HG03280 (cell line): ENCODE measurements around the gene SEC22C.
"Not testable (repeated sequence)": the region's sequence is repeated elsewhere in the genome, so short reads cannot be mapped to it uniquely, and the experiment has no call there.

Experiments
- ATAC-seq: cut with Tn5 transposase; IDR thresholded peaks from one replicate; pipeline ENCODE4 v1.9.1; 2021; ENCODE audit warnings: mild to moderate bottlenecking, moderate library complexity; ENCODE audit not compliant: unreplicated experiment

The SEC22C gene

DNA sequence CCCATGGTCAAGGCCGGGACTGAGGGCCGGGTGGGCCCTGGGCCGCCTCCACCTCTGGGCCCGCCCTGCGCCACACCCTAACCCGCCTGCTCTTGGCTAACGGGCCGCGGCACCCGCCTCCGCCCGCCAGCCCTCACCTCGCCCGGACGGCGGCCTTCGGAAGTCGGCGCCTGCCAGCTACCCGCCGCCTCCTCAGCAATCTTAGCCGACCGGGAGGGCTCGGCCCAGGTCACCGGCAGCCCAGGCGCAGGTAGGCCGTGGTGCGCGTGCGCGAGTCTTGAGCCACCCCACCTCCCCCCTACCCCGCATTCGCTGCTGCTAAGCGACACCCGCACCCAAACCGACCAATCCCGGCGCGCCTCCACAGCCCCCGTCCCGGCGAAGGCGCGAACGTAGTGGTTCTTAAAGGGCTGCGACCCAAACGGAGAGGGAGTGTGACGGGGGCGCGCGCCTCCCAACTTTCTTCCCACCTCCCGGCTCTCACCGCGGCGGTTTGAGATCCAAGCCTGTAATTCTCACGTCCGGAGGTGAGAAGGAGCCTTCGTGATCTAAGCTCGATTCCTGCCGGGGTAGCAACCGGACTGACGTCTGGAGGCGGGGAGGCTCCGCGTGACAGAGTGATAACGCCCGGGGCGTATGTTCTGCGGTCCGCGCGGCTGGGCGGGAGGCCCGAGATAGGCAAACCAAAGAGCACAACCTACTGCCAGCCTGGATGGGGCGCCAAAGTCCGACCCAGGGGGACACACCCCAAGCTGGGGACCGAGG is at the start of gene SEC22C:
Gene SEC22C, minus strand, starts transcription at position 259 of the 765 bp plus-strand sequence. CDS start 12,921 bp downstream, outside the sequence.
- ATAC-seq, result peak; percentile 91

DNA sequence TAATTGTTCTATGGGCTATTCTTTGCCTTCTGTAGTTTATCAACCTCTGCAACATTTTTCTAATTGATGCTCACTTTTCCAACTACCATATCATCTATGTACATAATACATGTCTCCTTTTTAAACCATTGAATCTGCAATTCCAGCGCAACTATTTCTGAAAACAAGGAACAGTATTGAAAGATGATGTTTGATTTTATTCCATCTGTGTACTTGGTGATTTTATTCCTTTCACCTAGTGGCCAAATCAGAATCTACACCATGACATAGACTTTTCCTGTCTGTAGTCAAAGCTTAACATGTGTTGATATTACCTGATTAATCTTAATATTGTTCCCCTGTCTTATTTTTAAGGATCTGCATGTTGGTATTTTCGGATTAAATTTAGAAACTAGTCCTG is 31.7 kb upstream of the SEC22C start:
- ATAC-seq, result no peak

GRCh38 chr3:42612928-42613327 is 31.2 kb upstream of the SEC22C start:
- no peak for ATAC-seq

DNA sequence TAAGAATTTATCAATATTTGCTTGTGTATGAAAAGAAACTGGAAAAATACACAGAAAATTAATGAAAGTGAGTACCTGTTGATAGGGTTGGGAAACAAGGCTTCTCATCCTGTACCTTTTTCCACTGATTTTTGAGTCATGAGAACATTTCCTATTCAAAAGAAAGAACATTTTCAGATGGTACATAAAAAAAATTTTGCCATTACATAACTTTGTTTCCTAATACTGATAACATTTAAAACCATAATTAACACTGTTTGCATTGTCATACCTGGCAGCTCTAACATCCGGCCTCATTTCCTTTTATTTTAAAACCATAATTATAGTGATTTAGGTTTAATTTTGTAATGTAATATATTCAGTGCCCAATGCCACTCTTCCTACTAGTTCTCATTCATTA is 30.4 kb upstream of the SEC22C start:
- ATAC-seq, result no peak

- ATAC-seq, result no peak
These were observed 29.2 kb upstream of the SEC22C start for GRCh38 chr3:42610976-42611375.

DNA sequence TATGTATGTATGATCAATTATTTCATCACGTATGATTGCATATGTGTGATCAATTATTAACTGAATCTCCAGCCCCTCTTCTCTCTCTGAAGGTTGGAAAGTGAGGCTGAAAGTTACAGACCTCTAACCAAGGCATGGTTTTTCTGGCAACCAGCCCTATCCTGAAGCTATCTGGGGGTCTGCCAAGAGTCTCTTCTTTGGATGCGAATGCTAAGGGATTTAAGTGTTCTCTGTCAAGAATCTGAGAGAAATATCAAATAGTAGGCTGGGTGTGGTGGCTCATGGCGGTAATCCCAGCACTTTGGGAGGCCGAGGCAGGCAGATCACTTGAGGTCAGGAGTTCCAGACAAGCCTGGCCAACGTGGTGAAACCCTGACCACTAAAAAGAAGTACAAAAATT is 26.8 kb upstream of the SEC22C start:
- ATAC-seq, result no peak

DNA sequence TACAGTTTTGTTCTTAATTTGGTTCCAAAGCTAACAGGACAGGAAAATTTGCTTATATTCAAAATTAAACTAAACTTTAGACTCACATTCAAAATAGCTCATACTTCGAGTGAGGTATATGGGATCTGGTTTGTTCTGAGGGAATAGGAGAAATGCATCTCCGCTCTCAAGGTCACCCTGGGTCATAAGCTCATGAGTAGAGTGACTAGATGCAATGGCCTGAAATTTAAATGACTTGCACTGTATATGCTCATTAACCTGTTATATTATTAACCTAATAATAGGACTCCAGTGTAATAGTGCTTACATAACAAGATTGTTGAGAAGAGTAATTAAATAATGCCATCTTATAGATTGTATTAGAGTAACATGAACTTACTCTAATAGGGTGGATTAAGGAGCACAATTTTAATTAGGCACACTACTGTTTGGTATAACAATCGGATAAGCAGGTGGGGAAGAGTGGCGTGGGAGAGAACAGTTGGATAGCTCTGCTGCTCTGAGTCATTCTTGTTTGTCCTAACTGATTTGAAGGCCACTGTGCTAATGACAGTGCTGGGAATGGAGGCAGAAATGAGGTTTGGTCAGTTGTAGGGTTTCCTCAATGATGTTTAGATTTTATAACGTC is 23.9 kb upstream of the SEC22C start:
- ATAC-seq, result no peak

DNA sequence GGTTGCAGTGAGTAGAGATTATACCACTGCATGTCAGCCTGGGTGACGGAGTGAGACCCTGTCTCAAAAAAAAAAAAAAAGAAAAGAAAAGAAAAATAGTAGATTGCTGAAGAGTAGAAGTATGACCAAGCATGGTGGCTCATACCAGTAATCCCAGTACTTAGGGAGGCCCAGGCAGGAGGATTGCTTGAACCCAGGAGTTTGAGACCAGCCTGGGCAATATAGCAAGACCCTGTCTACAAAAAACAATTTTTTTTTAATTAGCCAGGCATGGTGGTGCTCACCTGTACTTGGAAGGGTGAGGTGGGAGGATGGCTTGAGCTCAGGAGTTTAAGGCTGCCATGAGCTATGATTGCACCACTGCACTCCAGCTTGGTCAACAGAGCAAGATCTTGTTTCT is 21.2 kb upstream of the SEC22C start:
- ATAC-seq, result no peak

DNA sequence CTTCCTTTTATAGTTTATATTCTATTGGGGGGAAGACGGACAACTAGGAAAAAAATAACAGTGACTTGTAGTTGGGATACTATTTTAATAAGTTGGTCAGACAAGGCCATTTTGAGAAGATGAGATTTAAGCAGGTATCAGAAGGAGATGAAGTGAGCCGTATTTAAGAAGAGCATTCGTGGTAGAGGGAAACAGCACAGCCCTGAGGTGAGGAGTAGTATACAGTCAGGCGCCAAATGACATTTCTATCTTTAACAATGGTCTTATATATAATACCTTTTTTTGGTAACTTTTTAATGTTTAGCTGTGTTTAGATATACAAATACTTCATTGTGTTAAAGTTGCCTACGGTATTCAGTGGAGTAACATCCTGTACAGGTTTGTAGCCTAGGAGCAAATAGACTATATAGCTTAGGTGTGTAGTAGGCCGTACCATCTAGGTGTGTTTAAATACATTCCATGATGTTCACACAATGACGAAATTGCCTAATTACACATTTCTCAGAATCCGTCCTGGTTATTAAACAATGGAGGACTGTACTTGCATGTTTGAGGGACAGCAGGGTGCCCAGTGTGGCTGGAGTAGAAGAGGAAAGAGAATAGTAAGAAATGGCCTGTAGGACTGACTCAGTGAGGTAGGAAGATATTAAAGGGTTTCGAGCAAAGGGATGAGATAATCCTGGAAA is 20.3 kb upstream of the SEC22C start:
- no peak for ATAC-seq

DNA sequence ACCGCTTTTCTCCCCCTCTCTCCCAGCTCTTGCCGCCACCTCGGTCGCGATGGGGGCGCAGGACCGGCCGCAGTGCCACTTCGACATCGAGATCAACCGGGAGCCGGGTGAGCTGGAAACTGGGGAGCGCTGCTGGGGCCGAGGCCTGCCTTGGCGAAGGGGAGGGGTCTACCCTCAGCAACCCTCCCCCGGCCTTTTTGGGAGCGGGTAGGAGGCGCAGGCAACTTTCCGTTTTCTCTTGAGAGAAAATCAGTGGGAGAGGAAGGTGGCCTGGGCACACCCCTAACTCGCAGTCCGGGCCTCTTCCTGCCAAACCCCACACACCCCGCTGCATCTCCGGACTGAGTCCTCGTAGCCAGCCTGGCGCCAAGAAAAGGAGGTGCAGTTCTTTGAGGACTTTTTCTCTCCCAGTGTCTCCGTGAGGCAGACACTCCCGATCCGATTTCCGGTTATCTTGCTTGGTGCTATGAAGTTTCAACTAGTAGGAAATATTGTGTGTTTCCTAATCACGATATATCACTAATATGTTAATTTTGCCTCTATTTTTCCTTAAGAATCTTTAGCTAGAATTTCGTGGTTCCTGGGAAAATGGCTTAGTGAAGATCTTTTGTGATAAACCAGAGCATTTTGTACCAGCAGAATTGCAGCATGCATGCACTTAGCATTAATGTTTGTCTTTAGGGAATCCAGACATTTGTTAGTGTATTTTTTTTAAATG is 19.4 kb upstream of the SEC22C start:
- ATAC-seq, result peak; percentile 11

- ATAC-seq, result peak; percentile 91
These were observed 18.6 kb upstream of the SEC22C start, which contains the start of gene NKTR for GRCh38 chr3:42600111-42600957. NKTR (plus strand) TSS chr3:42600686; CDS start chr3:42601007, 321 bp downstream.

DNA sequence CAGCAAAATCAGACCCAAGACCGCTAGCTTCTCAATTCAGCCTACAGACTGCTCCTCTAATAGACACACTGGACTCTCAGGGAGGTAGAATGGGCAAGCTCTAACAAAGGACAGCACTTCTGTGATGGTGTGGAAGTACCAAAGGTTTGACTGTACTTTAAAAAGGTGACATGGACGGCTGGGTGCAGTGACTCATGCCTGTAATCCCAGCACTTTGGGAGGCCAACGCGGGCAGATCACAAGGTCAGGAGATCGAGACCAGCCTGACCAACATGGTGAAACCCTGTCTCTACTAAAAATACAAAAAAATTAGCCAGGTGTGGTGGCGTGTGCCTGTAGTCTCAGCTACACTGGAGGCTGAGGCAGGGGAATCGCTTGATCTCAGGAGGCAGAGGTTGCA is 15.3 kb upstream of the SEC22C start:
- ATAC-seq, result not testable (repeated sequence)

GRCh38 chr3:42595682-42596081 is 13.9 kb upstream of the SEC22C start:
- ATAC-seq, result no peak

GRCh38 chr3:42593635-42594034 is 11.9 kb upstream of the SEC22C start:
- no peak for ATAC-seq

- no peak for ATAC-seq
These were observed 10.0 kb upstream of the SEC22C start for GRCh38 chr3:42591811-42592210.

DNA sequence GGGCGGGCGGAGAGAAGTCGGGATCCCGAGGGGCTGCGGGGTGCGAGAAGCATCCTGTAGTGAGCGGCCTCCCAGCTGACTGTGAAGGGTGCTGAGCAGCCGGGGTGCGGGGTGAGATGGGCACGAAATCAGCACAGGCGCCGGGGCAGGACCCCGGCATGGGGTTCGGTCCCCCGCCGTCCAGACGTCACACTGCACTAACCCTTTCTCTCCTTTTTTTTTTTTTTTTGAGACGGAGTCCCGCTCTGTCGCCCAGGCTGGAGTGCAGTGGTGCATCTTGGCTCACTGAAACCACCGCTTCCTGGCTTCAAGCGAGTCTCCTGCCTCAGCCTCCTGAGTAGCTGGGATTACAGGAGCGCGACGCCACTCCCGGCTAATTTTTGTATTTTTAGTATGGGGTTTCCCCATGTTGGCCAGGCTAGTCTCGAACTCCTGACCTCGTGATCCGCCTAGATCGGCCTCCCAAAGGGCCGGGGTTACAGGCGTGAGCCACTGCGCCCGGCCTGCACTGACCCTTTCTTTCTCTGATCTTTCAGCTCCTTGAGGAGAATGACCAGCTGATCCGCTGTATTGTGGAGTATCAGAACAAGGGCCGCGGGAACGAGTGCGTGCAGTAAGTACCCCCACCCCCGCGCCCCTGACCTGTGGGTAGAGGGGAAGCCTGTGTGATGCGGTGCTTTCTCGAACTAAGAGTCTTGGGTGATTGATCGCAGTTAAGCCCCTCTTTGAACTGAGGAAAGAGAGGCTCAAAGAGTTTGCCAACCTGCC is 9.4 kb upstream of the SEC22C start:
- ATAC-seq, result no peak

DNA sequence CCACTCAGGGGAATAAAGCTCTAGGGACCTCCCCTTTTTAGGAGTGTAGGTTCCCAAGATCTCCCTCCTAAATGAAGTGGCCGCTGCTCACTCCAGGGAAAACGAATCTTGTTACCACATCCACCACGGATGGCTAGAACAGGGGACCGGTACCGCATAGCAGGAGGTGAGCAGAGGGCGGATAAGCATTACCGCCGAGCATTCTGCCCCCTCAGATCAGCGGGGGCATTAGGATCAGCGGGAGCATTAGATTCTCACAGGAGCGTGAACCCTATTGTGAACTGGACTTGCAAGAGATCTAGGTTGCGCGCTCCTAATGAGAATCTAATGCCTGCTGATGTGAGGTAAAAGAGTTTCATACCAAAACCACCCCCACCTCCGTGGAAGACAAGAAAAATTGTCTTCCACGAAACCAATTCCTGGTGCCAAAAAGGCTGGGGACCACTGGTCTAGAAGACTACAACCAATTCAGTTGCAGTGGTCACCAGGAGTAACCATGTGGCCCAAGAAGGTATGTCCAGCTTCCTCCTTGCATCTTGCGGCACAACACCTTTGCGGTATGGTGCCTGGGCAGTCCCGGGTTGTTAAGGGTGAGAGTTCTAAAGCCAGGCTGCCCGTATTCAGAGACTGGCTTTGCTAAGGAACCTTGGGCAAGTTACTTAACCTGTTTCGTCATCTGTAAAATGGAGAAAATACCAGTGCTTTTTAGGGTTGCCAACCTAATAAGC is 7.8 kb upstream of the SEC22C start:
- no peak for ATAC-seq

DNA sequence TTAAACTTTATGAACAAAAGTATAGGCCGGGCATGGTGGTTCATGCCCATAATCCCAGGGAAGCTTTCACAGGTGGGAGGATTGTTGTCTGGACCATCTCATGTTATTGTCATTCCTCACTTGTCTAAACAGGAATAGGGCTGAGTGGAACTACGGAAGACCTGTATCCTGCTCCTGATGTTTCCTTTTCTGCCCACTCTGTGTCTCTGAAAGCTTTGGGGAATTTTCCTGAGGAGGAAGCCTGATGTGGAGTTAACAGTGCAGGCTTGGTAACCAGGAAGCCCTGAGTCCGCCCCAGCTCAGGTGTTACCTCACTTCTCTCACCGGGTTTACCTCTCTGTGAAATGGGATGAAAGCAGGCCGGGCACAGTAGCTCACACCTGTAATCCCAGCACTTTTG is 6.9 kb upstream of the SEC22C start:
- no peak for ATAC-seq
